HEK293 (cell line): ENCODE measurements around the gene HHAT.

ENCODE experiments used
- CTCF ChIA-PET: fragments of 350-600 bp; formaldehyde crosslinking; extraction: SDS; loops from one replicate; lab custom pipeline; 2021; ENCODE audit warnings: antibody characterized with exemption; lab: Yijun Ruan, JAX
- POLR2A ChIA-PET: fragments of 300-600 bp; formaldehyde crosslinking; extraction: SDS; loops from one replicate; lab custom pipeline; 2020; ENCODE audit warnings: antibody characterized with exemption, inconsistent platforms; lab: Yijun Ruan, JAX
- H3K27ac ChIP-seq: fragments of 200-500 bp; sonication (Bioruptor generic); 2 replicates; pipeline ENCODE4 v1.5.1; 2014; ENCODE audit warnings: low read depth, low read length, control low read depth, inconsistent platforms; ENCODE audit errors: extremely low read depth
- H3K36me3 ChIP-seq, 2 experiments: fragments of 200-500 bp in 1 of 2; sonication (Bioruptor generic) in 1 of 2; 1 replicate in 1 of 2; 2 replicates in 1 of 2; pipeline ENCODE4 v1.5.1; 2014 to 2017; ENCODE audit warnings: inconsistent platforms in 2 of 2, low read length in 2 of 2; ENCODE audit not compliant: control insufficient read depth in 2 of 2, insufficient read depth in 1 of 2
- H3K4me1 ChIP-seq: fragments of 200-500 bp; sonication (Bioruptor generic); 2 replicates; pipeline ENCODE4 v1.5.1; 2014; ENCODE audit warnings: mild to moderate bottlenecking, low read length, inconsistent platforms; ENCODE audit not compliant: control insufficient read depth, insufficient read depth
- H3K4me3 ChIP-seq: 2 replicates; pipeline ENCODE4 v1.5.1; 2011; ENCODE audit warnings: low read depth, mild to moderate bottlenecking, control low read depth, low read length, moderate library complexity
- H3K9me3 ChIP-seq: fragments of 200-500 bp; sonication (Bioruptor generic); 2 replicates; pipeline ENCODE4 v1.5.1; 2014; ENCODE audit warnings: low read depth, low read length, inconsistent platforms; ENCODE audit not compliant: control insufficient read depth, insufficient read depth
- KLF17 ChIP-seq: fragments of 450-650 bp; formaldehyde crosslinking; IDR thresholded peaks from 2 replicates; pipeline ENCODE4 v1.5.1; 2016; ENCODE audit warnings: missing biosample characterization, missing genetic modification characterization
- MZF1 ChIP-seq: fragments of 450-650 bp; formaldehyde crosslinking; IDR thresholded peaks from 2 replicates; pipeline ENCODE4 v1.5.1; 2017; ENCODE audit warnings: missing biosample characterization, missing genetic modification characterization, borderline replicate concordance
- SETDB1 ChIP-seq: IDR thresholded peaks from one replicate; pipeline ENCODE4 v1.6.1; 2017; ENCODE audit warnings: mild to moderate bottlenecking, low read length, moderate library complexity, mixed read lengths; ENCODE audit not compliant: insufficient read length
- WT1 ChIP-seq: fragments of 450-650 bp; formaldehyde crosslinking; IDR thresholded peaks from 2 replicates; pipeline ENCODE4 v1.5.1; 2016; ENCODE audit warnings: missing biosample characterization, missing genetic modification characterization
- ZBTB20 ChIP-seq: fragments of 450-650 bp; formaldehyde crosslinking; IDR thresholded peaks from 2 replicates; pipeline ENCODE4 v1.5.1; 2016; ENCODE audit warnings: missing biosample characterization, missing genetic modification characterization
- ZBTB26 ChIP-seq: fragments of 450-650 bp; formaldehyde crosslinking; optimal IDR thresholded peaks from 2 replicates; pipeline ENCODE3; 2016; ENCODE audit warnings: missing biosample characterization, mild to moderate bottlenecking, missing genetic modification characterization
- ZBTB6 ChIP-seq: fragments of 450-650 bp; formaldehyde crosslinking; IDR thresholded peaks from 2 replicates; pipeline ENCODE4 v1.5.1; 2017; ENCODE audit warnings: missing biosample characterization, missing genetic modification characterization
- ZNF140 ChIP-seq: fragments of 450-650 bp; formaldehyde crosslinking; IDR thresholded peaks from 2 replicates; pipeline ENCODE4 v1.5.1; 2016; ENCODE audit warnings: missing biosample characterization, missing genetic modification characterization
- ZNF202 ChIP-seq: fragments of 450-650 bp; formaldehyde crosslinking; IDR thresholded peaks from 2 replicates; pipeline ENCODE4 v1.5.1; 2016; ENCODE audit warnings: missing biosample characterization, missing genetic modification characterization, borderline replicate concordance
- ZNF280D ChIP-seq: fragments of 450-650 bp; formaldehyde crosslinking; IDR thresholded peaks from 2 replicates; pipeline ENCODE4 v1.5.1; 2016; ENCODE audit warnings: missing biosample characterization, missing genetic modification characterization
- ZNF416 ChIP-seq: fragments of 450-650 bp; formaldehyde crosslinking; IDR thresholded peaks from 2 replicates; pipeline ENCODE4 v1.5.1; 2016; ENCODE audit warnings: missing biosample characterization, missing genetic modification characterization
- ZNF518A ChIP-seq: fragments of 450-650 bp; formaldehyde crosslinking; conservative IDR thresholded peaks from 2 replicates; pipeline ENCODE4 v1.5.1; 2016; ENCODE audit warnings: low read depth, missing biosample characterization, missing genetic modification characterization
- ZNF529 ChIP-seq: fragments of 450-650 bp; formaldehyde crosslinking; IDR thresholded peaks from 2 replicates; pipeline ENCODE4 v1.5.1; 2017; ENCODE audit warnings: missing genetic modification characterization, missing biosample characterization; ENCODE audit not compliant: insufficient replicate concordance
- ZNF544 ChIP-seq: fragments of 450-650 bp; formaldehyde crosslinking; IDR thresholded peaks from 2 replicates; pipeline ENCODE4 v1.5.0; 2017; ENCODE audit warnings: missing biosample characterization, missing genetic modification characterization
- ZXDB ChIP-seq: fragments of 450-650 bp; formaldehyde crosslinking; IDR thresholded peaks from 2 replicates; pipeline ENCODE4 v1.5.1; 2016; ENCODE audit warnings: missing biosample characterization, missing genetic modification characterization
- TF ChIP-seq, protein P1 (sequence below): fragments of 450-650 bp; formaldehyde crosslinking; conservative IDR thresholded peaks from 2 replicates; pipeline ENCODE4 v1.5.1; 2016; ENCODE audit warnings: low read depth, missing biosample characterization, missing genetic modification characterization
- TF ChIP-seq, protein P2 (sequence below): fragments of 450-650 bp; formaldehyde crosslinking; IDR thresholded peaks from 2 replicates; pipeline ENCODE4 v1.5.1; 2016; ENCODE audit warnings: missing biosample characterization, missing genetic modification characterization

HHAT gene

GRCh38 chr1:210328746-210329503 is at the start of gene HHAT (continued):
- TF ChIP-seq ZBTB6 (tag by site-specific recombination), result no peak
- peak; percentile 97 for TF ChIP-seq ZBTB26 (tag by site-specific recombination)
- TF ChIP-seq ZNF140 (tag by site-specific recombination), result no peak
- TF ChIP-seq, protein P1, sequence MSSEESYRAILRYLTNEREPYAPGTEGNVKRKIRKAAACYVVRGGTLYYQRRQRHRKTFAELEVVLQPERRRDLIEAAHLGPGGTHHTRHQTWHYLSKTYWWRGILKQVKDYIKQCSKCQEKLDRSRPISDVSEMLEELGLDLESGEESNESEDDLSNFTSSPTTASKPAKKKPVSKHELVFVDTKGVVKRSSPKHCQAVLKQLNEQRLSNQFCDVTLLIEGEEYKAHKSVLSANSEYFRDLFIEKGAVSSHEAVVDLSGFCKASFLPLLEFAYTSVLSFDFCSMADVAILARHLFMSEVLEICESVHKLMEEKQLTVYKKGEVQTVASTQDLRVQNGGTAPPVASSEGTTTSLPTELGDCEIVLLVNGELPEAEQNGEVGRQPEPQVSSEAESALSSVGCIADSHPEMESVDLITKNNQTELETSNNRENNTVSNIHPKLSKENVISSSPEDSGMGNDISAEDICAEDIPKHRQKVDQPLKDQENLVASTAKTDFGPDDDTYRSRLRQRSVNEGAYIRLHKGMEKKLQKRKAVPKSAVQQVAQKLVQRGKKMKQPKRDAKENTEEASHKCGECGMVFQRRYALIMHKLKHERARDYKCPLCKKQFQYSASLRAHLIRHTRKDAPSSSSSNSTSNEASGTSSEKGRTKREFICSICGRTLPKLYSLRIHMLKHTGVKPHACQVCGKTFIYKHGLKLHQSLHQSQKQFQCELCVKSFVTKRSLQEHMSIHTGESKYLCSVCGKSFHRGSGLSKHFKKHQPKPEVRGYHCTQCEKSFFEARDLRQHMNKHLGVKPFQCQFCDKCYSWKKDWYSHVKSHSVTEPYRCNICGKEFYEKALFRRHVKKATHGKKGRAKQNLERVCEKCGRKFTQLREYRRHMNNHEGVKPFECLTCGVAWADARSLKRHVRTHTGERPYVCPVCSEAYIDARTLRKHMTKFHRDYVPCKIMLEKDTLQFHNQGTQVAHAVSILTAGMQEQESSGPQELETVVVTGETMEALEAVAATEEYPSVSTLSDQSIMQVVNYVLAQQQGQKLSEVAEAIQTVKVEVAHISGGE (tag by site-specific recombination), result peak; percentile 77
- peak; percentile 61 for TF ChIP-seq ZXDB (tag by site-specific recombination)
- no peak for TF ChIP-seq ZNF544
- TF ChIP-seq ZBTB20 (tag by site-specific recombination), result peak; percentile 87
- TF ChIP-seq ZNF202 (tag by site-specific recombination), result no peak
- peak; percentile 37; the same call in 1 of the 2 replicates for TF ChIP-seq KLF17 (tag by site-specific recombination)
- TF ChIP-seq ZNF529 (tag by site-specific recombination), result no peak
- TF ChIP-seq, protein P2, sequence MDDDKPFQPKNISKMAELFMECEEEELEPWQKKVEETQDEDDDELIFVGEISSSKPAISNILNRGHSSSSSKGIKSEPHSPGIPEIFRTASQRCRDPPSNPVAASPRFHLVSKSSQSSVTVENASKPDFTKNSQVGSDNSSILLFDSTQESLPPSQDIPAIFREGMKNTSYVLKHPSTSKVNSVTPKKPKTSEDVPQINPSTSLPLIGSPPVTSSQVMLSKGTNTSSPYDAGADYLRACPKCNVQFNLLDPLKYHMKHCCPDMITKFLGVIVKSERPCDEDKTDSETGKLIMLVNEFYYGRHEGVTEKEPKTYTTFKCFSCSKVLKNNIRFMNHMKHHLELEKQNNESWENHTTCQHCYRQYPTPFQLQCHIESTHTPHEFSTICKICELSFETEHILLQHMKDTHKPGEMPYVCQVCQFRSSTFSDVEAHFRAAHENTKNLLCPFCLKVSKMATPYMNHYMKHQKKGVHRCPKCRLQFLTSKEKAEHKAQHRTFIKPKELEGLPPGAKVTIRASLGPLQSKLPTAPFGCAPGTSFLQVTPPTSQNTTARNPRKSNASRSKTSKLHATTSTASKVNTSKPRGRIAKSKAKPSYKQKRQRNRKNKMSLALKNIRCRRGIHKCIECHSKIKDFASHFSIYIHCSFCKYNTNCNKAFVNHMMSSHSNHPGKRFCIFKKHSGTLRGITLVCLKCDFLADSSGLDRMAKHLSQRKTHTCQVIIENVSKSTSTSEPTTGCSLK, result no peak
- no peak for TF ChIP-seq ZNF416
- no peak; the same call in 1 of the 2 replicates for TF ChIP-seq WT1

DNA sequence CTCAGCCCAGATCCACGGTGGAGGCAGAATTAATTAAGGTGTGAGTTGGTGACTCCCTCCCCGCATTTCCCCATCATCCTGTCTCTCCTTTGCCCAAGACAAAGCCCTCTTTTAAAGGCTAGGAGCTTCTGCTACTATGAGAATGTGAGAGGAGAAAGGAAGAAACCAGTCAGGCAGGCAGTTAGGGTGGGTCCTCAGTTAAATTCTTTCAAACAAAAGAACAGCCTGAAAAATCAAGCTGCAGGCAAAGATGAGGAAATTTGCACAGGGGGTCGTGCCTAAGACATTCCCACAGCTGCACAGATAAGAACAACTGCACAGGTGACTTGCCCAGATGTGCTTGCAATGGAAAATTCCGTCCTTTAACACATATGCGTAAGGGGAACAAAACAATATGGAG is 48.5 kb upstream of the HHAT start:
- CTCF ChIA-PET, result interaction anchor here (1.0 to 2.0 kb wide), 3 partner anchors 15 to 18 kb away, joined by 4 to 11 read pairs (median 4); no protein-coding TSS in a partner anchor
- Histone ChIP-seq H3K9me3 (no peaks in the 10 kb centered on the region), H3K4me1 (no peaks in the 10 kb centered on the region), H3K4me3 (no peak overlapping the region), H3K27ac (no peak overlapping the region), H3K36me3 (no peaks in the 10 kb centered on the region)
- POLR2A ChIA-PET, result interaction anchor here (0.9 kb wide), 1 partner anchor 12 kb away, joined by 3 read pairs; no protein-coding TSS in a partner anchor
- TF ChIP-seq ZNF518A (tag by site-specific recombination) (0 out of 2 replicates have a peak, but pooled peaks have one; percentile 32), SETDB1 (peak; percentile 90), MZF1 (tag by site-specific recombination) (no peak), ZNF280D (0 out of 2 replicates have a peak, but pooled peaks have one; percentile 40)
